Body of pancreas (tissue), 4 donors: ENCODE results near the gene RNASE11. TPM values are rescaled to one million over a fixed set of nuclear protein-coding genes. Genes with fewer than 3 reads are reported as not detected.

Source experiments
- ATAC-seq: fragments of 150-250 bp; one replicate; pipeline ENCODE4 v1.9.1; 2016
- DNase-seq, 4 donors: peaks; one replicate each; pipeline ENCODE4 v3.0.0-alpha.2; 2019
- H3K27ac ChIP-seq, 4 donors: fragments of 200-600 bp; sonication (generic); 1 replicate in 3 of 4; 2 replicates in 1 of 4; pipeline versions ENCODE4 v1.5.1 to v1.6.1; 2016 to 2019; ENCODE audit warnings: mild to moderate bottlenecking in 1 of 4, mixed read lengths in 1 of 4, moderate library complexity in 1 of 4
- H3K27me3 ChIP-seq, 2 donors: fragments of 200-600 bp; sonication (generic); one replicate each; pipeline ENCODE4 v1.6.0; 2016; ENCODE audit warnings: mild to moderate bottlenecking in 1 of 2
- H3K36me3 ChIP-seq, 2 donors: fragments of 200-600 bp; sonication (generic); replicated peaks in 1 of 2; 2 replicates each; pipeline ENCODE4 v1.5.1; 2016; ENCODE audit warnings: low read depth in 2 of 2; ENCODE audit not compliant: insufficient read depth in 1 of 2
- H3K4me1 ChIP-seq: fragments of 200-600 bp; sonication (generic); one replicate; pipeline ENCODE4 v1.6.0; 2016
- H3K4me3 ChIP-seq, 2 donors: fragments of 200-600 bp; sonication (generic); 1 replicate in 1 of 2; 2 replicates in 1 of 2; pipeline ENCODE4 v1.5.1; 2016 to 2019
- H3K9me3 ChIP-seq, 3 donors: fragments of 200-600 bp; sonication (generic); 1 replicate in 2 of 3; 2 replicates in 1 of 3; pipeline ENCODE4 v1.5.1; 2016
- POLR2A ChIP-seq, 3 donors: fragments of 450-650 bp; IDR thresholded peaks; one replicate each; pipeline ENCODE4 v1.6.1; 2016; ENCODE audit warnings: antibody characterized with exemption in 3 of 3, mild to moderate bottlenecking in 2 of 3
- WGBS, 2 donors: methylation state at CpG; one replicate each; pipeline ENCODE4 v1.1.5; 2017; 5-methylcytosine and 5-hydroxymethylcytosine counted together
- intact Hi-C: fragments of 100-400 bp; cut with DNase I; formaldehyde crosslinking; loops from one replicate; pipeline ENCODE4 v1.15.1; 2023
- total RNA-seq, 2 donors: library from RNA; depleted of rRNA; stranded (reverse); fragments of >200 nt; gene quantifications; one replicate each; pipeline ENCODE4 v1.1.0, GENCODE V29; 2016
- TF ChIP-seq, protein P1 (sequence below), 7 experiments: fragments of 450-650 bp in 4 of 7; fragments of 200-600 bp in 3 of 7; sonication (generic) in 3 of 7; IDR thresholded peaks; one replicate each; pipeline ENCODE4 v1.5.1; 2016 to 2019; ENCODE audit warnings: antibody characterized with exemption in 7 of 7

Gene RNASE11
- total RNA-seq, 2 donors from 2014 or later: not detected

DNA sequence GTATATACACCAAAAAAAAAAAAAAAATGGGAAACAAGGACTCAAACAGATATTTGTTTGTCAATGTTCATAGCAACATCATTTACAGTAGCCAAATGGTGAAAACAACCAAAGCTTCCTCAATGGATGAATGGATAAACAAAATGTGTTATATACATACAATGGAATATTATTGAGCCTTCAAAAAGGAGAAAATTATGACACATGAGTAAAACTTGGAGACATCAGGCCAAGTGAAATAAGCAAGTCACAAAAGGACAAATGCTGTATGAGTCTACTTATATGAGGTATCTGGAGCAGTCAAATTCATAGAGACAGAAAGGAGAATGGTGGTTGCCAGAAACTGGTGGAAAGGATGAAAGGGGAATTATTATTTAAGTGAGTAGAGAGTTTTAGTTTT is 34.8 kb downstream of the RNASE11 start:
- no peak for DNase-seq
- no peak for ATAC-seq
- TF ChIP-seq POLR2A (IDR thresholded peaks at IDR 0.05): no peak
- TF ChIP-seq, protein P1, sequence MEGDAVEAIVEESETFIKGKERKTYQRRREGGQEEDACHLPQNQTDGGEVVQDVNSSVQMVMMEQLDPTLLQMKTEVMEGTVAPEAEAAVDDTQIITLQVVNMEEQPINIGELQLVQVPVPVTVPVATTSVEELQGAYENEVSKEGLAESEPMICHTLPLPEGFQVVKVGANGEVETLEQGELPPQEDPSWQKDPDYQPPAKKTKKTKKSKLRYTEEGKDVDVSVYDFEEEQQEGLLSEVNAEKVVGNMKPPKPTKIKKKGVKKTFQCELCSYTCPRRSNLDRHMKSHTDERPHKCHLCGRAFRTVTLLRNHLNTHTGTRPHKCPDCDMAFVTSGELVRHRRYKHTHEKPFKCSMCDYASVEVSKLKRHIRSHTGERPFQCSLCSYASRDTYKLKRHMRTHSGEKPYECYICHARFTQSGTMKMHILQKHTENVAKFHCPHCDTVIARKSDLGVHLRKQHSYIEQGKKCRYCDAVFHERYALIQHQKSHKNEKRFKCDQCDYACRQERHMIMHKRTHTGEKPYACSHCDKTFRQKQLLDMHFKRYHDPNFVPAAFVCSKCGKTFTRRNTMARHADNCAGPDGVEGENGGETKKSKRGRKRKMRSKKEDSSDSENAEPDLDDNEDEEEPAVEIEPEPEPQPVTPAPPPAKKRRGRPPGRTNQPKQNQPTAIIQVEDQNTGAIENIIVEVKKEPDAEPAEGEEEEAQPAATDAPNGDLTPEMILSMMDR (IDR thresholded peaks at IDR 0.05): no peak

GRCh38 chr14:20551606-20552005 is 36.2 kb downstream of the RNASE11 start:
- 91 to 96% methylated on average over 3 of the region's 3 CpGs for WGBS, 2 donors
- no peaks in the 10 kb centered on the region for H3K36me3 ChIP-seq
- H3K9me3 ChIP-seq: no peaks in the 10 kb centered on the region
- intact Hi-C loops: no loop called here
- no peak overlapping the region for H3K4me3 ChIP-seq
- DNase-seq (no peak), ATAC-seq (no peak)
- no peaks in the 10 kb centered on the region for H3K27me3 ChIP-seq
- no peak for TF ChIP-seq POLR2A (IDR thresholded peaks at IDR 0.05)
- TF ChIP-seq, protein P1 (IDR thresholded peaks at IDR 0.05): no peak
- no peak overlapping the region for H3K27ac ChIP-seq
- no peaks in the 10 kb centered on the region for H3K4me1 ChIP-seq

More for the DNA sequence above, 34.8 kb downstream of the RNASE11 start:
- Histone ChIP-seq H3K9me3 (no peaks in the 10 kb centered on the region), H3K27ac (no peak overlapping the region), H3K27me3 (no peaks in the 10 kb centered on the region), H3K4me1 (no peaks in the 10 kb centered on the region), H3K4me3 (no peak overlapping the region), H3K36me3 (no peaks in the 10 kb centered on the region)
- intact Hi-C loops: no loop called here

DNA sequence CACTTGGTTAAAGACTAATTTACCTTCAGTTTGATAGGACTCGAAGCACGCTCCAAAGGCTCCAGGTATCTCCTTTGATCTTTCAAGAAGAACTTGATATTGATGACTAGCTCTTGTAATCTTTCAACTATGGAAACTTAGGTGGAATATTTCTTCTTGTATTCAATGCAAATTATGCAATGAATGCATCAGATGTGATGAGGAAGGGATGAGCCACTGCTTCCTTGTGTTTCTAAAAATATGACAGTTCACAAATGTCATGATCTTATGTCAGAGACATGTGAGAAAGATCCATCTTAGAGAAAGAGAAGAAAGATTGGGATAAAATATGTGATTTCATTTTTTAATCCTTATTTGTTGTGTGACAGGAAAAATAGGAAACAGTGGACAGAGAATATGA is 36.9 kb downstream of the RNASE11 start:
- no peaks in the 10 kb centered on the region for H3K36me3 ChIP-seq
- DNase-seq (no peak), ATAC-seq (no peak)
- no peaks in the 10 kb centered on the region for H3K4me1 ChIP-seq
- no peaks in the 10 kb centered on the region for H3K27me3 ChIP-seq
- WGBS, 2 donors: 90 to 91% methylated on average over 2 of the region's 2 CpGs
- TF ChIP-seq POLR2A (IDR thresholded peaks at IDR 0.05): no peak
- TF ChIP-seq, protein P1 (IDR thresholded peaks at IDR 0.05): no peak
- no peak overlapping the region for H3K4me3 ChIP-seq
- no peak overlapping the region for H3K27ac ChIP-seq
- H3K9me3 ChIP-seq: no peaks in the 10 kb centered on the region
- intact Hi-C loops: no loop called here

DNA sequence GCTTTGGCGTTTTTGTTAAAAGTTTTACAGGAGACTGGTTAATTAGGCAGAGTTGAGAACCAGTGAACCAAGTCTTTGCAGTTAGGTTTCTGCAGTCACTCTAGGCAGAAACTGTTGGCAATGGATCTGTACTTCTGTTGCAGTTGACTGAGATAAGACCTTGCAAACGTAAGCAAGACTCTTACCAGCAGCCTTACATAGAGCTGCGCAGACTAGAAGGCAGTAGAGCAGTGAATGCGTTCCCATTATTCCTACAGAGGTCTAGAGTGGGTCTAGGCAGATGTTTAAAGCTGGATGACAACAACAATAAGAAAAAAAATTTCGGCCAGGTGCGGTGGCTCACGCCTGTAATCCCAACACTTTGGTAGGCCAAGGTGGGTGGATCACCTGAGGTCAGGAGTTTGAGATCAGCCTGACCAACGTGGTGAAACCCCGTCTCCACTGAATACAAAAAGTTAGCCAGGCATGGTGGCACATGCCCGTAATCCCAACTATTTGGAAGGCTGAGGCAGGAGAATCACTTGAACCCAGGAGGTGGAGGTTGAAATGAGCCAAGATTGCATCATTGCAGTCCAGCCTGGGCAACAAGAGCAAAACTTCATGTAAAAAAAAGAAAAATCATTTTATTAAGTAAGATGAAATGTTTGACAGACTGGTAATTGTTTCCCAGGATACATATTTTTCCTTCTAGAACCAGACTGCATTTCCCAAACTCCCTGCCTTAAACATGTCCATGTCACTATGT is 39.2 kb downstream of the RNASE11 start:
- no peaks in the 10 kb centered on the region for H3K9me3 ChIP-seq
- H3K36me3 ChIP-seq: no peaks in the 10 kb centered on the region
- no peak overlapping the region for H3K27ac ChIP-seq
- intact Hi-C loops: no loop called here
- TF ChIP-seq, protein P1 (IDR thresholded peaks at IDR 0.05): no peak
- no peak for TF ChIP-seq POLR2A (IDR thresholded peaks at IDR 0.05)
- DNase-seq (no peak), ATAC-seq (no peak)
- WGBS, 2 donors: 75 to 80% methylated on average over 10 of the region's 10 CpGs
- H3K27me3 ChIP-seq: no peaks in the 10 kb centered on the region
- H3K4me3 ChIP-seq: no peak overlapping the region
- no peaks in the 10 kb centered on the region for H3K4me1 ChIP-seq

GRCh38 chr14:20546877-20547276 is 40.9 kb downstream of the RNASE11 start:
- no peaks in the 10 kb centered on the region for H3K9me3 ChIP-seq
- H3K36me3 ChIP-seq: no peaks in the 10 kb centered on the region
- H3K27ac ChIP-seq: no peak overlapping the region
- 52 to 63% methylated on average over 3 of the region's 3 CpGs for WGBS, 2 donors
- TF ChIP-seq, protein P1 (IDR thresholded peaks at IDR 0.05): no peak
- TF ChIP-seq POLR2A (IDR thresholded peaks at IDR 0.05): no peak
- no peaks in the 10 kb centered on the region for H3K4me1 ChIP-seq
- no peak overlapping the region for H3K4me3 ChIP-seq
- DNase-seq: no peak
- ATAC-seq: no peak
- H3K27me3 ChIP-seq: no peaks in the 10 kb centered on the region
- intact Hi-C loops: no loop called here
